GM15510 (cell line): ENCODE measurements around the gene SH2B3.

ENCODE experiments used
- POLR2A ChIP-seq: IDR thresholded peaks from 3 replicates; pipeline ENCODE4 v1.6.1; 2011; ENCODE audit warnings: borderline replicate concordance; ENCODE audit not compliant: insufficient read length; ENCODE audit errors: extremely low read depth

The SH2B3 gene

GRCh38 chr12:111443086-111443485 lies 37.4 kb downstream of the SH2B3 start:
- no peak for TF ChIP-seq POLR2A

- no peak for TF ChIP-seq POLR2A
These were observed 37.9 kb downstream of the SH2B3 start for GRCh38 chr12:111443586-111443985.

DNA sequence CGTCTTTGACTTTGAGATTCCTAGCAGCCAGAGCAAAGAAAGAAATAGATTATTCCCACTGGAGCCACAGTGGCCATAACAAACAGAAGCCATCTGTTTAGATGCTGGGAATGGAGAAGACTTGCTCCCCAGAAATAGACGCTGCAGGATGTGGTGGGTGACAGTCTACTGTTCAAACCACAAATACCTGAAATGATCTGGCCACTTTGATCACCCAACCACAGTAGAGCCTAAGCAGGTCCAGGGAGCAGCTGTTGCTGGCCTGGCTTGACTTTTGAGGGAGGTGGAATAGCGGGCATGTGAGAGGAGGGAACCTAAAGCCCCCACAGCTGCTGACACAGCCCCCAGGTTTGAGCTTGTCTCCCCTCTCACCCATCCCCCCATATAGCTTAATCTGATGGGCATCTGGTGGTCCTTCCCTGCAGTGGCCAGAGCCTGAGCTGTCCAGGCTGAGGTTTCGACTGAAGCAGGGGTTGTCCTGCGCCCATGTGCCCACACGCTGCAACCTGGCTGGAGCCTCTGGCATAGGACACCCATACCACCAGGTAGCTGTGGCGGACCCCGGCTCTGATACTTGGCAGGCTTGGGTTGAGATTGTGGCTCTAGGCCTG lies 38.7 kb downstream of the SH2B3 start:
- no peak for TF ChIP-seq POLR2A

DNA sequence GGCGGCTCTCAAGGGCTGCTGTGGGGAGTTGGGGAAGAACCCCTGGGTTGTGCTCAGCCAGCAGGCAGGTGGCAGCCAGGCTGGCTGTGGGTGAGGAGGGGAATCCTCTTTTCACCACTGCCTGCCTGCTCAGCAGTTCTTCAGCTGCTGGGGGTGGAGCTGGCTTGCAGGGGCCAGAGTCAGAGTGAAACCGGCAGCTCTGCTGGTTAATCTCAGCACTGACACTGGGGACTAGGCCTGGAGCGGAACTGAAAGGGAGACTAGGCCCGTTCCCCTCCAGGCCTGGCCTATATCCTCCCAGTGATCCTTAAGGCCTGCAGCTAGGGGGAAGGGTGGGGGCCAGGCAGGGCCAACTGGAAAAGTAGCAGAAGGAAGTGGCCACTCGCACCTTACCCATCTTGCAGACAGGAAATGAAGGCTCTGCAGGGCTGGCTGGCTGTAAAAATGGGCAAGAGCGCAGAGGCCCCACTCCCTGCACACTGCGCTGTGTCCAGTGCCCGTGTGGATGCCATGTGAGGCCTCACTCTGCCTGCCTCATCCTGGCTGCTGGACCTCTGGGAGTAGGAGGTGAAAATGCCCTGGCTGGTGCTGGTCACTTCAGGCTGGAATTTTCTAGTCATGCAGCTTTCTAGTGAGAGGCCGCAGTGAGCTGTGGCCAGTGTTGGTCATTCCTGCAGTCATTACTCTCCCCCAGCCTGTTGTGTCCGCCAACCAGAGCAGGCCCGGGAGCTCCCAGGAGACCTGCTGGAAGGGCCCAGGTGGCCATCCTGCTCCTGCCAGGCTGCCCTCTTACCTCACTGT lies 39.4 kb downstream of the SH2B3 start:
- TF ChIP-seq POLR2A: no peak

GRCh38 chr12:111445726-111446581 lies 40.2 kb downstream of the SH2B3 start:
- no peak for TF ChIP-seq POLR2A

DNA sequence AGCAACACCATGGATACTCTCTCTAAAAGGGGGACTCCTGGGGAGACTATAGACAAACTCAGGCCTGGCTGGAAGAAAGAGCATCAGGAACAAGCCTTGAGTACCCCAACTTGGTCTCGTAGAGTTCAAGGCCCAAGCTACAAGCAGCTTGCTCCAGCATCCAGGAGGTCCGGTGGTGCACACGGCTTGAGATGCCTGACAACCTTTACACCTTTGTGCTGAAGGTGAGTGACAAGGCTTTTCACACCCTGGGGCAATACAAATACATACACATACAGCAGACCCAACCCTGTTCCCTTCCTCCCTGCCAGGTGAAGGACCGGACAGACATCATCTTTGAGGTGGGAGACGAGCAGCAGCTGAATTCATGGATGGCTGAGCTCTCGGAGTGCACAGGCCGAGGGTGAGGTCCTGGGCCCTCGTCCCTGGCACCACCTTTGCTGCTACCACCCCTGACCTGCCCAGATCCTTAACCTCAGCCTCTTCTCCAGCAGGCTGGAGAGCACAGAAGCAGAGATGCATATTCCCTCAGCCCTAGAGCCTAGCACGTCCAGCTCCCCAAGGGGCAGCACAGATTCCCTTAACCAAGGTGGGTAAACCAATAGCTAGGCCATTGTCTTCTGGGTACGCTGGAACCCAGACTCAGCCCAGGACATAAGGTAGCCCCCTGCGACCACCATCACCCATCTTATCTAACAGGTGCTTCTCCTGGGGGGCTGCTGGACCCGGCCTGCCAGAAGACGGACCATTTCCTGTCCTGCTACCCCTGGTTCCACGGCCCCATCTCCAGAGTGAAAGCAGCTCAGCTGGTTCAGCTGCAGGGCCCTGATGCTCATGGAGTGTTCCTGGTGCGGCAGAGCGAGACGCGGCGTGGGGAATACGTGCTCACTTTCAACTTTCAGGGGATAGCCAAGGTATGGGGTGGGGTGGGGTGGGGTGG lies 41.2 kb downstream of the SH2B3 start:
- TF ChIP-seq POLR2A: no peak

DNA sequence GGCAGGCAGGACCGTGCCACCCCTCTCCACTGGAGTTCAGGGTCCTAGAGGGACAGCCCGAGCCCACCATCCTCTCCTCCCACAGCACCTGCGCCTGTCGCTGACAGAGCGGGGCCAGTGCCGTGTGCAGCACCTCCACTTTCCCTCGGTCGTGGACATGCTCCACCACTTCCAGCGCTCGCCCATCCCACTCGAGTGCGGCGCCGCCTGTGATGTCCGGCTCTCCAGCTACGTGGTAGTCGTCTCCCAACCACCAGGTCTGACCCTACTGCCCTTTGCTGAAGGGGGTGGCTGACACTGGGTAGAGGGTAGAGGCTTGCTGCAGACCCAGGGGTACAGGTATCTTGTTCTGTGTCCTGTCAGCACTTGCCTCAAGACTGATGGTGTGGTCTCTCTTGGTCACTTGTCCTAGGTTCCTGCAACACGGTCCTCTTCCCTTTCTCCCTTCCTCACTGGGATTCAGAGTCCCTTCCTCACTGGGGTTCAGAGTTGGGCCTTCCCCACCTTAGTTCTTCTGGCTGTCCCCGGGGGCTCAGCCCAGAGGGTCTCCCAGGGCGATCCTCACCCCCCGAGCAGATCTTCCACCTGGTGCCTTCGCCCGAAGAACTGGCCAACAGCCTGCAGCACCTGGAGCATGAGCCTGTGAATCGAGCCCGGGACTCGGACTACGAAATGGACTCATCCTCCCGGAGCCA lies 42.0 kb downstream of the SH2B3 start:
- TF ChIP-seq POLR2A: no peak

GRCh38 chr12:111448266-111448830 lies 42.6 kb downstream of the SH2B3 start:
- no peak for TF ChIP-seq POLR2A

- no peak for TF ChIP-seq POLR2A
These were observed 43.4 kb downstream of the SH2B3 start for GRCh38 chr12:111448846-111449790.

DNA sequence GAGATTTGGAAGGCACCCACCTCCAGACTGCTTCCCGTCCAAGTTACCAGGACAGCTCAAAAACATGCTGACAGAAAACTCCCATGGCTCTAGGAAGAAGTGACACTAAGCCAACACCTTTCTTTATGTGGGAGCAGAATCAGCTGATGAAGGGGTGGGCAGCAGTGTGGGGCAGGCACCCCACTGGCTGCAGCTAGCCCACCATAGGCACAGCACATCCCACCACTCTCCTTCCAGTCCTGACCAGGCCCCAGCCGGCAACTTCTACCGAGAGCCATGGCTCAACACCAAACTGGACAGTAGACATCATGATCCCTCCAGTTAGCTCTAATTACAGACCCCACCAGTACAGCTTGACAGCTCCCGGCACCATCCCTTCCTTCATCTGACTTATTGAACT lies 45.0 kb downstream of the SH2B3 start:
- TF ChIP-seq POLR2A: no peak

DNA sequence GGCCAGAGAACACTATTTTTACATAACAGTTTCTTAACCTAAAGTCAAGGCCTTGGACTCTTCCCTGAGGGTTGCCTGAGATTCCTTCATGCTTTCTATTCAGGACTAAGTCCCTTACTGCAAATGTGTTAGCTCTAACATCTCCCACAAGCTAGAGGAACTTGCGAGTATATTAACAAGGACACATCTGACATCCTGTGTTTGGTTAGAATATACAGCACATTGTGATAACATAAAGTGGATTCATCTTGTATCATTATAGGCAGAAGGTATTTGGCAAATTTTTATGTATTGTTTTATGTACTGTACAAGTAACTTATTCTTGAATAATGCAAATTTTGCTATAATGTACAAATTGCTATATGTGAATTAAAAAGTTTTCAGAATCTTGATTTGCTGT lies 45.5 kb downstream of the SH2B3 start:
- TF ChIP-seq POLR2A: no peak

GRCh38 chr12:111451649-111452129 lies 46.0 kb downstream of the SH2B3 start:
- TF ChIP-seq POLR2A: no peak
